Skeletal muscle tissue (tissue), 4 donors: Measurements from ENCODE around the gene BCAS4. TPM values are rescaled to one million over a fixed set of nuclear protein-coding genes. Genes with fewer than 3 reads are reported as not detected.

Source experiments
- H3K27ac ChIP-seq: one replicate; pipeline ENCODE4 v1.7.0; 2013; ENCODE audit warnings: mild to moderate bottlenecking, low read depth, low read length, inconsistent platforms
- H3K27me3 ChIP-seq, 3 donors: one replicate each; pipeline ENCODE4 v1.7.0; 2013; ENCODE audit warnings: low read length in 3 of 3; ENCODE audit not compliant: control insufficient read depth in 3 of 3, insufficient read depth in 3 of 3
- H3K36me3 ChIP-seq, 3 donors: one replicate each; pipeline ENCODE4 v1.7.0; 2013; ENCODE audit warnings: low read length in 3 of 3; ENCODE audit not compliant: control insufficient read depth in 3 of 3, insufficient read depth in 3 of 3
- H3K4me1 ChIP-seq, 3 donors: one replicate each; pipeline ENCODE4 v1.7.0; 2013; ENCODE audit warnings: low read length in 3 of 3, mild to moderate bottlenecking in 3 of 3; ENCODE audit not compliant: control insufficient read depth in 3 of 3, insufficient read depth in 3 of 3
- H3K4me3 ChIP-seq, 3 donors: one replicate each; pipeline ENCODE4 v1.7.0; 2013; ENCODE audit warnings: low read length in 3 of 3
- H3K9ac ChIP-seq, 3 donors: one replicate each; pipeline ENCODE4 v1.7.0; 2013; ENCODE audit warnings: low read length in 3 of 3, mild to moderate bottlenecking in 3 of 3, moderate library complexity in 2 of 3, low read depth in 1 of 3
- H3K9me3 ChIP-seq, 3 donors: one replicate each; pipeline ENCODE4 v1.7.0; 2013; ENCODE audit warnings: low read length in 3 of 3; ENCODE audit not compliant: control insufficient read depth in 3 of 3
- total RNA-seq: library from RNA; depleted of rRNA; stranded (reverse); fragments of >200 nt; gene quantifications from one replicate; pipeline ENCODE4 v1.2.3, GENCODE V29; 2014
- donor health status: Osteomylitis.

Gene BCAS4
- total RNA-seq, 1 donor from 2014 or later: 1.0 TPM

GRCh38 chr20:50837532-50838321 lies 42.9 kb downstream of the BCAS4 start:
- H3K27ac ChIP-seq: no peak overlapping the region
- no peaks in the 10 kb centered on the region for H3K9me3 ChIP-seq
- no peak overlapping the region for H3K4me3 ChIP-seq
- no peaks in the 10 kb centered on the region for H3K27me3 ChIP-seq
- peak overlapping the region in 1 of 3 donors; percentile 33 for H3K9ac ChIP-seq
- no peaks in the 10 kb centered on the region for H3K36me3 ChIP-seq
- H3K4me1 ChIP-seq: peaks cover 0 to 6% (median 2%) of the 10 kb centered on the region in 3 donors

GRCh38 chr20:50838322-50838625 lies 43.4 kb downstream of the BCAS4 start:
- Histone ChIP-seq H3K27ac (no peak overlapping the region), H3K9me3 (no peaks in the 10 kb centered on the region), H3K9ac (no peak overlapping the region), H3K36me3 (no peaks in the 10 kb centered on the region), H3K27me3 (no peaks in the 10 kb centered on the region), H3K4me3 (no peak overlapping the region), H3K4me1 (peaks cover 0 to 6% (median 2%) of the 10 kb centered on the region in 3 donors)

GRCh38 chr20:50838707-50839385 lies 44.0 kb downstream of the BCAS4 start:
- Histone ChIP-seq H3K36me3 (no peaks in the 10 kb centered on the region), H3K9ac (no peak overlapping the region), H3K9me3 (no peaks in the 10 kb centered on the region), H3K4me3 (no peak overlapping the region), H3K27ac (no peak overlapping the region), H3K4me1 (peaks cover 0 to 6% (median 2%) of the 10 kb centered on the region in 3 donors), H3K27me3 (no peaks in the 10 kb centered on the region)

- Histone ChIP-seq H3K27ac (no peak overlapping the region), H3K9ac (no peak overlapping the region), H3K27me3 (no peaks in the 10 kb centered on the region), H3K4me1 (peaks cover 0 to 2% (median 0%) of the 10 kb centered on the region in 3 donors), H3K36me3 (no peaks in the 10 kb centered on the region), H3K9me3 (no peaks in the 10 kb centered on the region), H3K4me3 (no peak overlapping the region)
These were observed 48.0 kb downstream of the BCAS4 start for GRCh38 chr20:50842821-50843220.

GRCh38 chr20:50843331-50844276 lies 48.7 kb downstream of the BCAS4 start:
- H3K4me1 ChIP-seq: peaks cover 3 to 5% (median 4%) of the 10 kb centered on the region in 3 donors
- H3K4me3 ChIP-seq: no peak overlapping the region
- H3K36me3 ChIP-seq: no peaks in the 10 kb centered on the region
- no peaks in the 10 kb centered on the region for H3K27me3 ChIP-seq
- H3K27ac ChIP-seq: no peak overlapping the region
- H3K9me3 ChIP-seq: no peaks in the 10 kb centered on the region
- no peak overlapping the region for H3K9ac ChIP-seq

GRCh38 chr20:50844430-50845100 lies 49.7 kb downstream of the BCAS4 start:
- Histone ChIP-seq H3K36me3 (no peaks in the 10 kb centered on the region), H3K27ac (no peak overlapping the region), H3K27me3 (no peaks in the 10 kb centered on the region), H3K4me3 (no peak overlapping the region), H3K4me1 (peaks cover 9 to 13% (median 12%) of the 10 kb centered on the region in 3 donors), H3K9ac (no peak overlapping the region), H3K9me3 (no peaks in the 10 kb centered on the region)

GRCh38 chr20:50845566-50846215 lies 50.8 kb downstream of the BCAS4 start:
- peaks cover 9 to 13% (median 12%) of the 10 kb centered on the region in 3 donors for H3K4me1 ChIP-seq
- no peaks in the 10 kb centered on the region for H3K36me3 ChIP-seq
- no peaks in the 10 kb centered on the region for H3K9me3 ChIP-seq
- no peak overlapping the region for H3K4me3 ChIP-seq
- no peak overlapping the region for H3K27ac ChIP-seq
- H3K27me3 ChIP-seq: peaks cover 0 to 2% (median 0%) of the 10 kb centered on the region in 3 donors
- no peak overlapping the region for H3K9ac ChIP-seq

- no peaks in the 10 kb centered on the region for H3K36me3 ChIP-seq
- peak overlapping the region in 2 of 3 donors; percentile 36 to 66 for H3K9ac ChIP-seq
- peak overlapping the region; percentile 14 to 65 (median 33) for H3K4me3 ChIP-seq
- H3K4me1 ChIP-seq: peaks cover 9 to 13% (median 12%) of the 10 kb centered on the region in 3 donors
- H3K27me3 ChIP-seq: peaks cover 0 to 2% (median 0%) of the 10 kb centered on the region in 3 donors
- no peaks in the 10 kb centered on the region for H3K9me3 ChIP-seq
- H3K27ac ChIP-seq: no peak overlapping the region
These were observed 53.5 kb downstream of the BCAS4 start for GRCh38 chr20:50848341-50848808.
